Measurements from ENCODE around the gene TCP11. TPM values are rescaled to one million over a fixed set of nuclear protein-coding genes. Genes with fewer than 3 reads are reported as not detected.

TCP11 gene
- total RNA-seq, 1 donor from 2014 or later, result not detected

GRCh38 chr6:35185302-35185681, 44.2 kb upstream of the TCP11 start:
- Mint-ChIP-seq H3K27me3 (peaks cover 31% of the 10 kb centered on the region), H3K36me3 (ENCODE audit: low read depth) (no peaks in the 10 kb centered on the region), H3K27ac (no peak overlapping the region), H3K9me3 (no peaks in the 10 kb centered on the region), H3K4me3 (no peak overlapping the region), H3K4me1 (no peaks in the 10 kb centered on the region)
- intact Hi-C loops (cut with micrococcal nuclease), result no loop called here
- DNase-seq (no peak), ATAC-seq (ENCODE audit: low read depth) (no peak)
- TF ChIP-seq CTCF (IDR thresholded peaks at IDR 0.05), result no peak
- ChIA-PET CTCF (no interaction called here), POLR2A (no interaction called here)

- Mint-ChIP-seq H3K9me3 (no peaks in the 10 kb centered on the region), H3K4me1 (no peaks in the 10 kb centered on the region), H3K27me3 (peaks cover 29% of the 10 kb centered on the region), H3K4me3 (no peak overlapping the region), H3K27ac (no peak overlapping the region), H3K36me3 (ENCODE audit: low read depth) (no peaks in the 10 kb centered on the region)
- no peak for DNase-seq
- intact Hi-C loops (cut with micrococcal nuclease), result no loop called here
- POLR2A ChIA-PET, result no interaction called here
- ATAC-seq (ENCODE audit: low read depth), result no peak
- TF ChIP-seq CTCF (IDR thresholded peaks at IDR 0.05), result no peak
- CTCF ChIA-PET, result no interaction called here
These were observed 43.6 kb upstream of the TCP11 start for GRCh38 chr6:35184580-35185301.

GRCh38 chr6:35183935-35184334, 42.8 kb upstream of the TCP11 start:
- TF ChIP-seq CTCF (IDR thresholded peaks at IDR 0.05), result no peak
- ChIA-PET CTCF (no interaction called here), POLR2A (no interaction called here)
- no peak for ATAC-seq (ENCODE audit: low read depth)
- H3K4me3 Mint-ChIP-seq, result no peak overlapping the region
- H3K27me3 Mint-ChIP-seq, result peaks cover 26% of the 10 kb centered on the region
- intact Hi-C loops (cut with micrococcal nuclease), result no loop called here
- no peaks in the 10 kb centered on the region for H3K36me3 Mint-ChIP-seq (ENCODE audit: low read depth)
- no peaks in the 10 kb centered on the region for H3K4me1 Mint-ChIP-seq
- H3K27ac Mint-ChIP-seq, result no peak overlapping the region
- no peaks in the 10 kb centered on the region for H3K9me3 Mint-ChIP-seq
- DNase-seq, result no peak

GRCh38 chr6:35183281-35183680, 42.1 kb upstream of the TCP11 start:
- H3K4me3 Mint-ChIP-seq, result no peak overlapping the region
- DNase-seq (no peak), ATAC-seq (ENCODE audit: low read depth) (no peak)
- no peak for TF ChIP-seq CTCF (IDR thresholded peaks at IDR 0.05)
- H3K36me3 Mint-ChIP-seq (ENCODE audit: low read depth), result no peaks in the 10 kb centered on the region
- no peaks in the 10 kb centered on the region for H3K4me1 Mint-ChIP-seq
- ChIA-PET POLR2A (no interaction called here), CTCF (no interaction called here)
- H3K27me3 Mint-ChIP-seq, result peaks cover 25% of the 10 kb centered on the region
- H3K9me3 Mint-ChIP-seq, result no peaks in the 10 kb centered on the region
- H3K27ac Mint-ChIP-seq, result no peak overlapping the region
- intact Hi-C loops (cut with micrococcal nuclease), result no loop called here

- H3K36me3 Mint-ChIP-seq (ENCODE audit: low read depth), result no peaks in the 10 kb centered on the region
- H3K9me3 Mint-ChIP-seq, result no peaks in the 10 kb centered on the region
- no peak overlapping the region for H3K27ac Mint-ChIP-seq
- no peaks in the 10 kb centered on the region for H3K4me1 Mint-ChIP-seq
- ChIA-PET POLR2A (no interaction called here), CTCF (no interaction called here)
- no peak for DNase-seq
- no peak for ATAC-seq (ENCODE audit: low read depth)
- intact Hi-C loops (cut with micrococcal nuclease), result no loop called here
- no peak for TF ChIP-seq CTCF (IDR thresholded peaks at IDR 0.05)
- no peak overlapping the region for H3K4me3 Mint-ChIP-seq
- H3K27me3 Mint-ChIP-seq, result peaks cover 18% of the 10 kb centered on the region
These were observed 40.9 kb upstream of the TCP11 start for GRCh38 chr6:35181933-35182612.

All from activated B cell treated with CpG ODN at 0.5 μM for 24 hours (primary cell).